H9 (cell line): ENCODE data around the gene RBM42. TPM values are rescaled to one million over a fixed set of nuclear protein-coding genes. Genes with fewer than 3 reads are reported as not detected.

ENCODE experiments used
- DNase-seq: peaks from one replicate; pipeline ENCODE4 v3.0.0-alpha.2; 2017
- H2AFZ ChIP-seq: one replicate; pipeline ENCODE4 v1.6.1; 2013; ENCODE audit warnings: mild to moderate bottlenecking, low read length, control low read depth, moderate library complexity
- H2AK5ac ChIP-seq: 2 replicates; pipeline ENCODE4 v1.6.1; 2013; ENCODE audit warnings: low read length, control low read depth, mixed read lengths; ENCODE audit not compliant: insufficient read length
- H2BK120ac ChIP-seq: one replicate; pipeline ENCODE4 v1.6.1; 2013; ENCODE audit warnings: low read depth, mild to moderate bottlenecking, low read length, control low read depth, inconsistent platforms; ENCODE audit not compliant: poor library complexity, severe bottlenecking
- H2BK12ac ChIP-seq: 2 replicates; pipeline ENCODE4 v1.6.1; 2013; ENCODE audit warnings: low read length, control low read depth, mixed read lengths, low read depth; ENCODE audit not compliant: insufficient read length
- H2BK15ac ChIP-seq: 2 replicates; pipeline ENCODE4 v1.6.1; 2013; ENCODE audit warnings: low read depth, low read length, control low read depth
- H2BK20ac ChIP-seq: one replicate; pipeline ENCODE4 v1.6.1; 2013; ENCODE audit warnings: low read depth, mild to moderate bottlenecking, low read length, control low read depth, inconsistent platforms; ENCODE audit not compliant: poor library complexity, severe bottlenecking
- H2BK5ac ChIP-seq: 2 replicates; pipeline ENCODE4 v1.6.1; 2013; ENCODE audit warnings: low read length, control low read depth, mixed read lengths; ENCODE audit not compliant: insufficient read length
- H3K14ac ChIP-seq: 2 replicates; pipeline ENCODE4 v1.6.1; 2013; ENCODE audit warnings: low read length, control low read depth; ENCODE audit not compliant: insufficient read depth
- H3K18ac ChIP-seq: 2 replicates; pipeline ENCODE4 v1.6.1; 2013; ENCODE audit warnings: low read depth, mild to moderate bottlenecking, mixed read lengths, low read length, control low read depth; ENCODE audit not compliant: insufficient read length
- H3K23ac ChIP-seq: 2 replicates; pipeline ENCODE4 v1.6.1; 2013; ENCODE audit warnings: low read length, control low read depth, mixed read lengths, low read depth; ENCODE audit not compliant: insufficient read length
- H3K23me2 ChIP-seq: 2 replicates; pipeline ENCODE4 v1.6.1; 2013; ENCODE audit warnings: low read depth, mild to moderate bottlenecking, mixed read lengths, low read length, control low read depth; ENCODE audit not compliant: insufficient read length, poor library complexity, severe bottlenecking
- H3K27ac ChIP-seq: 2 replicates; pipeline ENCODE4 v1.5.1; 2013; ENCODE audit warnings: low read length, control low read depth, mixed read lengths, low read depth; ENCODE audit not compliant: insufficient read length
- H3K27me3 ChIP-seq: 2 replicates; pipeline ENCODE4 v1.6.1; 2013; ENCODE audit warnings: low read length, control low read depth, inconsistent platforms; ENCODE audit not compliant: insufficient read depth
- H3K4ac ChIP-seq: 2 replicates; pipeline ENCODE4 v1.6.1; 2013; ENCODE audit warnings: low read depth, mild to moderate bottlenecking, control low read depth, inconsistent platforms, low read length, moderate library complexity
- H3K4me1 ChIP-seq: 2 replicates; pipeline ENCODE4 v1.6.1; 2013; ENCODE audit warnings: low read length, control low read depth, inconsistent platforms; ENCODE audit not compliant: insufficient read depth
- H3K4me2 ChIP-seq: 2 replicates; pipeline ENCODE4 v1.6.1; 2013; ENCODE audit warnings: low read length, control low read depth, mixed read lengths; ENCODE audit not compliant: insufficient read length, insufficient read depth
- H3K56ac ChIP-seq: 2 replicates; pipeline ENCODE4 v1.6.1; 2013; ENCODE audit warnings: low read depth, mild to moderate bottlenecking, mixed read lengths, low read length, control low read depth; ENCODE audit not compliant: insufficient read length
- H3K79me1 ChIP-seq: 2 replicates; pipeline ENCODE4 v1.6.1; 2013; ENCODE audit warnings: low read depth, mild to moderate bottlenecking, moderate library complexity, low read length, control low read depth, inconsistent platforms; ENCODE audit not compliant: insufficient read depth, poor library complexity, severe bottlenecking
- H3K79me2 ChIP-seq: 2 replicates; pipeline ENCODE4 v1.6.1; 2013; ENCODE audit warnings: low read length, control low read depth, inconsistent platforms; ENCODE audit not compliant: insufficient read depth
- H3K9ac ChIP-seq: 2 replicates; pipeline ENCODE4 v1.6.1; 2013; ENCODE audit warnings: low read length, control low read depth, mixed read lengths; ENCODE audit not compliant: insufficient read length; ENCODE audit errors: extremely low read depth
- H3K9me3 ChIP-seq: one replicate; pipeline ENCODE4 v1.6.1; 2013; ENCODE audit warnings: low read depth, low read length, inconsistent platforms; ENCODE audit not compliant: control insufficient read depth
- H3T11ph ChIP-seq: one replicate; pipeline ENCODE4 v1.6.1; 2013; ENCODE audit warnings: mild to moderate bottlenecking, low read length, control low read depth, inconsistent platforms
- H4K20me1 ChIP-seq: one replicate; pipeline ENCODE4 v1.6.1; 2013; ENCODE audit not compliant: control insufficient read depth, insufficient read length, insufficient read depth
- H4K5ac ChIP-seq: 2 replicates; pipeline ENCODE4 v1.6.1; 2013; ENCODE audit warnings: low read depth, mild to moderate bottlenecking, mixed read lengths, low read length, control low read depth; ENCODE audit not compliant: insufficient read length
- H4K8ac ChIP-seq: replicated peaks from 2 replicates; pipeline ENCODE4 v1.6.1; 2013; ENCODE audit warnings: low read length, control low read depth, mixed read lengths, low read depth; ENCODE audit not compliant: insufficient read length
- H4K91ac ChIP-seq: 2 replicates; pipeline ENCODE4 v1.6.1; 2013; ENCODE audit warnings: low read depth, mild to moderate bottlenecking, moderate library complexity, mixed read lengths, low read length, control low read depth; ENCODE audit not compliant: insufficient read length
- H3K27ac Mint-ChIP-seq, 3 experiments: 2 replicates in 2 of 3; 3 replicates in 1 of 3; pipeline ENCODE4 v1.8.0; 2020 to 2021; ENCODE audit warnings: mixed read lengths in 3 of 3, mild to moderate bottlenecking in 1 of 3, moderate library complexity in 1 of 3
- H3K27me3 Mint-ChIP-seq: 2 replicates; pipeline ENCODE4 v1.8.0; 2021; ENCODE audit warnings: low read depth, mild to moderate bottlenecking, moderate library complexity, mixed read lengths
- H3K36me3 Mint-ChIP-seq, 3 experiments: 2 replicates in 2 of 3; 3 replicates in 1 of 3; pipeline ENCODE4 v1.8.0; 2020 to 2021; ENCODE audit warnings: low read depth in 3 of 3, mixed read lengths in 3 of 3; ENCODE audit not compliant: insufficient read depth in 1 of 3
- H3K4me1 Mint-ChIP-seq, 2 experiments: 2 replicates each; pipeline ENCODE4 v1.8.0; 2020; ENCODE audit warnings: mixed read lengths in 2 of 2
- H3K4me3 Mint-ChIP-seq, 2 experiments: 2 replicates in 1 of 2; 3 replicates in 1 of 2; pipeline ENCODE4 v1.8.0; 2020 to 2021; ENCODE audit warnings: mild to moderate bottlenecking in 2 of 2, mixed read lengths in 2 of 2, moderate library complexity in 1 of 2
- H3K9me3 Mint-ChIP-seq, 2 experiments: 2 replicates in 1 of 2; 3 replicates in 1 of 2; pipeline ENCODE4 v1.8.0; 2020; ENCODE audit warnings: mild to moderate bottlenecking in 2 of 2, mixed read lengths in 2 of 2, moderate library complexity in 1 of 2
- CTCF ChIP-seq: fragments of 200-600 bp; sonication (generic); conservative IDR thresholded peaks from 3 replicates; pipeline ENCODE4 v1.8.0; 2021; ENCODE audit warnings: antibody characterized with exemption, mild to moderate bottlenecking
- WGBS: extraction: QIAGEN DNeasy Blood & Tissue Kit; methylation state at CpG from one replicate; pipeline ENCODE4 v1.1.7; 2013; ENCODE audit warnings: missing lambda C conversion rate, low lambda C conversion rate, mixed read lengths; ENCODE audit not compliant: insufficient read length; ENCODE audit errors: extremely low coverage; 5-methylcytosine and 5-hydroxymethylcytosine counted together
- total RNA-seq: library from RNA; stranded (reverse); gene quantifications from 2 replicates; pipeline ENCODE4 v1.2.1, GENCODE V29; 2021

The RBM42 gene
- total RNA-seq, 1 experiment from 2014 or later: 83.3 TPM

DNA sequence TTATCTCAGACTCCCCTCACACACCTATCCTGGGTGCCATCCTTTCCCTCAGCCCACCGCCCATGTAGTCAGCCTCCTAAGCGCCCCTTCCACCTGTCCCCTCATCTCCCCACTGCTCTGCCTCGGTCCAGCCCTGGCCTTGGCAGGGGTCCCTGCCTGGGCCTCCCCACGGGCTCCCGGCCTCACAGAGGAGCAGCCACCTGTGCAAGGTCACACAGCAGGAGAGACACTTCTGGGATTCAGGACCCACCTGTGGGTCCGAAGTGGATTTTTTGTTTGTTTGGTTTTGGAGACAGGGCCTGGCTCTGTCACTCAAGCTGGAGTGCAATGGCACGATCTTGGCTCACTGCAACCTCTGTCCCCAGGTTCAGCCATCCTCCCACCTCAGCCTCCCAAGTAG lies 36.8 kb downstream of the RBM42 start:
- H3K9me3 ChIP-seq: no peaks in the 10 kb centered on the region
- H3T11ph ChIP-seq: no peak overlapping the region
- H2BK20ac ChIP-seq: no peak overlapping the region
- no peak overlapping the region for H2BK15ac ChIP-seq
- no peak overlapping the region for H4K91ac ChIP-seq
- Mint-ChIP-seq H3K4me3 (no peak overlapping the region), H3K27ac (no peak overlapping the region), H3K27me3 (peaks cover 9% of the 10 kb centered on the region), H3K9me3 (no peaks in the 10 kb centered on the region), H3K4me1 (peaks cover 4% of the 10 kb centered on the region in 2 experiments; a peak in 2 of 4 replicates), H3K36me3 (peaks cover 16 to 36% (median 29%) of the 10 kb centered on the region in 3 experiments)
- H4K20me1 ChIP-seq: no peaks in the 10 kb centered on the region
- H3K27ac ChIP-seq: no peak overlapping the region
- H3K79me1 ChIP-seq: no peaks in the 10 kb centered on the region
- no peaks in the 10 kb centered on the region for H3K27me3 ChIP-seq
- no peak overlapping the region for H4K8ac ChIP-seq
- no peak overlapping the region for H2BK5ac ChIP-seq
- no peaks in the 10 kb centered on the region for H3K79me2 ChIP-seq
- H3K56ac ChIP-seq: no peak overlapping the region
- no peak overlapping the region for H3K4ac ChIP-seq
- H4K5ac ChIP-seq: no peak overlapping the region
- H3K23ac ChIP-seq: no peak overlapping the region
- H2AFZ ChIP-seq: no peak overlapping the region
- no peaks in the 10 kb centered on the region for H3K4me1 ChIP-seq
- DNase-seq: no peak
- no peak overlapping the region for H2BK12ac ChIP-seq
- H3K18ac ChIP-seq: no peak overlapping the region
- no peaks in the 10 kb centered on the region for H3K23me2 ChIP-seq
- no peak overlapping the region for H3K4me2 ChIP-seq
- WGBS: no CpG with 5 or more reads among the region's 7 CpGs
- TF ChIP-seq CTCF: no peak
- H2BK120ac ChIP-seq: no peak overlapping the region
- H3K9ac ChIP-seq: no peak overlapping the region
- H2AK5ac ChIP-seq: no peak overlapping the region
- no peak overlapping the region for H3K14ac ChIP-seq
